Liver (tissue), 9 donors: ENCODE results near the gene CHN2. TPM values are rescaled to one million over a fixed set of nuclear protein-coding genes. Genes with fewer than 3 reads are reported as not detected.

Experiments
- DNase-seq: peaks from one replicate; pipeline ENCODE4 v3.0.0-alpha.2; 2017; ENCODE audit warnings: low spot score
- H3K27ac ChIP-seq, 2 donors: one replicate each; pipeline ENCODE4 v1.7.0; 2013; ENCODE audit warnings: inconsistent platforms in 2 of 2, low read length in 2 of 2, control low read depth in 1 of 2, low read depth in 1 of 2, mild to moderate bottlenecking in 1 of 2
- H3K27me3 ChIP-seq, 4 donors: one replicate each; pipeline versions ENCODE4 v1.6.1 to v1.7.0; 2013; ENCODE audit warnings: low read length in 3 of 4, inconsistent platforms in 1 of 4, mild to moderate bottlenecking in 1 of 4, moderate library complexity in 1 of 4; ENCODE audit not compliant: control insufficient read depth in 4 of 4, insufficient read depth in 4 of 4
- H3K36me3 ChIP-seq, 4 donors: one replicate each; pipeline versions ENCODE4 v1.6.1 to v1.7.0; 2013; ENCODE audit warnings: low read length in 3 of 4, mild to moderate bottlenecking in 3 of 4, low read depth in 1 of 4, moderate library complexity in 1 of 4; ENCODE audit not compliant: control insufficient read depth in 4 of 4, insufficient read depth in 3 of 4
- H3K4me1 ChIP-seq, 4 donors: one replicate each; pipeline versions ENCODE4 v1.6.1 to v1.7.0; 2013; ENCODE audit warnings: low read length in 3 of 4, mild to moderate bottlenecking in 3 of 4, moderate library complexity in 1 of 4; ENCODE audit not compliant: control insufficient read depth in 4 of 4, insufficient read depth in 4 of 4
- H3K4me3 ChIP-seq, 3 donors: one replicate each; pipeline versions ENCODE4 v1.6.1 to v1.7.0; 2013; ENCODE audit warnings: low read length in 3 of 3, control low read depth in 1 of 3, low read depth in 1 of 3, mild to moderate bottlenecking in 1 of 3
- H3K9ac ChIP-seq, 2 donors: one replicate each; pipeline ENCODE4 v1.7.0; 2013; ENCODE audit warnings: low read length in 2 of 2, mild to moderate bottlenecking in 2 of 2, moderate library complexity in 2 of 2, control low read depth in 1 of 2, low read depth in 1 of 2
- H3K9me3 ChIP-seq, 4 donors: one replicate each; pipeline versions ENCODE4 v1.6.1 to v1.7.0; 2013; ENCODE audit warnings: low read length in 3 of 4; ENCODE audit not compliant: control insufficient read depth in 4 of 4
- ATF3 ChIP-seq: IDR thresholded peaks from 2 replicates; pipeline ENCODE4 v1.6.1; 2016; ENCODE audit warnings: antibody characterized with exemption
- CTCF ChIP-seq: fragments of 150-350 bp; IDR thresholded peaks from 2 replicates; pipeline ENCODE4 v1.5.1; 2017; ENCODE audit warnings: improper control_type of control experiment, low read depth, low read length; ENCODE audit not compliant: missing input control
- FOXA1 ChIP-seq: IDR thresholded peaks from 2 replicates; pipeline ENCODE4 v1.6.1; 2016; ENCODE audit warnings: antibody characterized with exemption
- GABPA ChIP-seq, 2 donors: IDR thresholded peaks in 1 of 2; conservative IDR thresholded peaks in 1 of 2; 2 replicates each; pipeline ENCODE4 v1.6.1; 2016; ENCODE audit warnings: antibody characterized with exemption in 2 of 2, mild to moderate bottlenecking in 1 of 2, moderate library complexity in 1 of 2
- HNF4A ChIP-seq, 2 donors: conservative IDR thresholded peaks; 2 replicates each; pipeline ENCODE4 v1.6.1; 2016; ENCODE audit warnings: antibody characterized with exemption in 2 of 2, mild to moderate bottlenecking in 2 of 2
- JUND ChIP-seq, 2 donors: IDR thresholded peaks; 2 replicates each; pipeline ENCODE4 v1.6.1; 2016; ENCODE audit warnings: antibody characterized with exemption in 2 of 2
- MAX ChIP-seq: IDR thresholded peaks from 2 replicates; pipeline ENCODE4 v1.6.1; 2016; ENCODE audit warnings: antibody characterized with exemption
- RAD21 ChIP-seq, 2 donors: IDR thresholded peaks; 2 replicates each; pipeline ENCODE4 v1.6.1; 2016; ENCODE audit warnings: antibody characterized with exemption in 2 of 2, mild to moderate bottlenecking in 2 of 2
- REST ChIP-seq: IDR thresholded peaks from 2 replicates; pipeline ENCODE4 v1.6.1; 2016; ENCODE audit warnings: antibody characterized with exemption, mild to moderate bottlenecking
- RXRA ChIP-seq, 2 donors: IDR thresholded peaks; 2 replicates each; pipeline ENCODE4 v1.6.1; 2017 to 2018; ENCODE audit warnings: antibody characterized with exemption in 2 of 2, mild to moderate bottlenecking in 1 of 2
- SP1 ChIP-seq: IDR thresholded peaks from 2 replicates; pipeline ENCODE4 v1.6.1; 2018; ENCODE audit warnings: antibody characterized with exemption, mild to moderate bottlenecking
- TAF1 ChIP-seq: conservative IDR thresholded peaks from 2 replicates; pipeline ENCODE4 v1.6.1; 2016; ENCODE audit warnings: antibody characterized with exemption, mild to moderate bottlenecking
- YY1 ChIP-seq: IDR thresholded peaks from 2 replicates; pipeline ENCODE4 v1.6.1; 2016; ENCODE audit warnings: antibody characterized with exemption, mild to moderate bottlenecking
- ZBTB33 ChIP-seq: IDR thresholded peaks from 2 replicates; pipeline ENCODE4 v1.6.1; 2016; ENCODE audit warnings: antibody characterized with exemption
- WGBS: extraction: QIAGEN DNeasy Blood & Tissue Kit; methylation state at CpG from one replicate; pipeline ENCODE4 v1.1.7; 2013; 5-methylcytosine and 5-hydroxymethylcytosine counted together
- polyA plus RNA-seq, 2 donors: library from polyadenylated mRNA; stranded (reverse) in 1 of 2; unstranded in 1 of 2; fragments of 200-250 nt in 1 of 2; fragments of >200 nt in 1 of 2; fragmentation: Nextera tagmentation in 1 of 2; extraction: Ambion mirVana in 1 of 2; gene quantifications; one replicate each; pipeline versions ENCODE4 v1.2.1 to v1.2.3, GENCODE V29; 2013 to 2015
- total RNA-seq, 2 donors: library from RNA; depleted of rRNA; stranded (reverse); fragments of >200 nt; gene quantifications; one replicate each; pipeline ENCODE4 v1.2.3, GENCODE V29; 2014
- donor health status: healthy.
- donor health status: healthy.
- donor health status: healthy.
- donor health status: healthy.
- donor health status: healthy.

CHN2 gene
- total and polyA plus RNA-seq, 4 donors: 8.3 to 25.4 (median 17.8) TPM

GRCh38 chr7:29432721-29433120 is 238.1 kb downstream of the CHN2 start:
- no peaks in the 10 kb centered on the region for H3K36me3 ChIP-seq
- no peak overlapping the region for H3K27ac ChIP-seq
- H3K9me3 ChIP-seq: no peaks in the 10 kb centered on the region
- H3K27me3 ChIP-seq: no peaks in the 10 kb centered on the region
- H3K4me3 ChIP-seq: no peak overlapping the region
- TF ChIP-seq REST (no peak), ZBTB33 (no peak), YY1 (no peak), TAF1 (no peak), ATF3 (no peak), SP1 (no peak), MAX (no peak), FOXA1 (no peak), GABPA (IDR thresholded peaks at IDR 0.05 in 1 of 2, conservative IDR thresholded peaks at IDR 0.05 in 1 of 2) (no peak), RXRA (IDR thresholded peaks at IDR 0.05) (no peak), CTCF (no peak), HNF4A (conservative IDR thresholded peaks at IDR 0.05) (no peak), RAD21 (IDR thresholded peaks at IDR 0.05) (no peak)
- 94% methylated on average over 7 of the region's 7 CpGs for WGBS
- no peaks in the 10 kb centered on the region for H3K4me1 ChIP-seq
- no peak for DNase-seq
- no peak overlapping the region for H3K9ac ChIP-seq

- 83% methylated on average over 2 of the region's 2 CpGs for WGBS
- Histone ChIP-seq H3K9ac (no peak overlapping the region), H3K4me1 (no peaks in the 10 kb centered on the region), H3K36me3 (no peaks in the 10 kb centered on the region), H3K9me3 (no peaks in the 10 kb centered on the region), H3K27ac (no peak overlapping the region), H3K4me3 (no peak overlapping the region), H3K27me3 (no peaks in the 10 kb centered on the region)
- no peak for DNase-seq
- TF ChIP-seq GABPA (IDR thresholded peaks at IDR 0.05 in 1 of 2, conservative IDR thresholded peaks at IDR 0.05 in 1 of 2) (no peak), REST (no peak), RAD21 (IDR thresholded peaks at IDR 0.05) (no peak), RXRA (IDR thresholded peaks at IDR 0.05) (no peak), JUND (IDR thresholded peaks at IDR 0.05) (no peak), ATF3 (no peak), YY1 (no peak)
Observed at GRCh38 chr7:29434380-29434768, 239.8 kb downstream of the CHN2 start.
